Karpas-422 (cell line): ENCODE data around the gene CAMKMT. TPM values are rescaled to one million over a fixed set of nuclear protein-coding genes. Genes with fewer than 3 reads are reported as not detected.

Experiments
- DNase-seq: peaks from one replicate; pipeline ENCODE4 v3.0.0-alpha.2; 2015
- H2AFZ ChIP-seq: fragments of 200-600 bp; sonication (generic); 2 replicates; pipeline ENCODE4 v1.6.1; 2014; ENCODE audit warnings: antibody characterized with exemption, low read length, mixed read lengths
- H3K27ac ChIP-seq: fragments of 200-600 bp; sonication (generic); 2 replicates; pipeline ENCODE4 v1.5.1; 2014; ENCODE audit warnings: mild to moderate bottlenecking, low read length, moderate library complexity
- H3K27me3 ChIP-seq: fragments of 200-600 bp; sonication (generic); 2 replicates; pipeline ENCODE4 v1.6.1; 2014; ENCODE audit warnings: low read length, mixed read lengths
- H3K36me3 ChIP-seq: fragments of 200-600 bp; sonication (generic); 2 replicates; pipeline ENCODE4 v1.6.1; 2014; ENCODE audit warnings: low read length, mixed read lengths; ENCODE audit not compliant: insufficient read depth
- H3K4me1 ChIP-seq: fragments of 200-600 bp; sonication (generic); 2 replicates; pipeline ENCODE4 v1.6.1; 2014; ENCODE audit warnings: mild to moderate bottlenecking, low read length, mixed read lengths
- H3K4me2 ChIP-seq: fragments of 200-600 bp; sonication (generic); 2 replicates; pipeline ENCODE4 v1.6.1; 2014; ENCODE audit warnings: low read length, low read depth, mild to moderate bottlenecking; ENCODE audit not compliant: poor library complexity, severe bottlenecking
- H3K4me3 ChIP-seq: fragments of 200-600 bp; sonication (generic); 2 replicates; pipeline ENCODE4 v1.5.1; 2014; ENCODE audit warnings: mild to moderate bottlenecking, antibody characterized with exemption, low read length, mixed read lengths
- H3K79me2 ChIP-seq: fragments of 200-600 bp; sonication (generic); 2 replicates; pipeline ENCODE4 v1.6.1; 2014; ENCODE audit warnings: mild to moderate bottlenecking, low read length, mixed read lengths
- H3K9ac ChIP-seq: fragments of 200-600 bp; sonication (generic); 2 replicates; pipeline ENCODE4 v1.6.0; 2014; ENCODE audit warnings: low read length
- H3K9me2 ChIP-seq: fragments of 200-600 bp; sonication (generic), shearing (Covaris generic); replicated peaks from 2 replicates; pipeline ENCODE4 v1.6.0; 2014; ENCODE audit warnings: mild to moderate bottlenecking, low read length, moderate library complexity; ENCODE audit not compliant: insufficient read depth
- H3K9me3 ChIP-seq: fragments of 300-700, 200-600 bp; sonication (generic); 2 replicates; pipeline ENCODE4 v1.6.1; 2014; ENCODE audit warnings: low read length, mixed read lengths
- H4K20me1 ChIP-seq: fragments of 200-600 bp; sonication (generic); 2 replicates; pipeline ENCODE4 v1.6.1; 2014; ENCODE audit warnings: mild to moderate bottlenecking, antibody characterized with exemption, low read length, low read depth; ENCODE audit not compliant: insufficient read depth
- total RNA-seq: library from RNA; depleted of rRNA; stranded (reverse); fragments of >200 nt; shearing (Covaris generic); gene quantifications from 2 replicates; pipeline ENCODE4 v1.2.3, GENCODE V29; 2014; ENCODE audit warnings: low replicate concordance

Gene CAMKMT
- total RNA-seq, 1 experiment from 2014 or later = 30.8 TPM

DNA sequence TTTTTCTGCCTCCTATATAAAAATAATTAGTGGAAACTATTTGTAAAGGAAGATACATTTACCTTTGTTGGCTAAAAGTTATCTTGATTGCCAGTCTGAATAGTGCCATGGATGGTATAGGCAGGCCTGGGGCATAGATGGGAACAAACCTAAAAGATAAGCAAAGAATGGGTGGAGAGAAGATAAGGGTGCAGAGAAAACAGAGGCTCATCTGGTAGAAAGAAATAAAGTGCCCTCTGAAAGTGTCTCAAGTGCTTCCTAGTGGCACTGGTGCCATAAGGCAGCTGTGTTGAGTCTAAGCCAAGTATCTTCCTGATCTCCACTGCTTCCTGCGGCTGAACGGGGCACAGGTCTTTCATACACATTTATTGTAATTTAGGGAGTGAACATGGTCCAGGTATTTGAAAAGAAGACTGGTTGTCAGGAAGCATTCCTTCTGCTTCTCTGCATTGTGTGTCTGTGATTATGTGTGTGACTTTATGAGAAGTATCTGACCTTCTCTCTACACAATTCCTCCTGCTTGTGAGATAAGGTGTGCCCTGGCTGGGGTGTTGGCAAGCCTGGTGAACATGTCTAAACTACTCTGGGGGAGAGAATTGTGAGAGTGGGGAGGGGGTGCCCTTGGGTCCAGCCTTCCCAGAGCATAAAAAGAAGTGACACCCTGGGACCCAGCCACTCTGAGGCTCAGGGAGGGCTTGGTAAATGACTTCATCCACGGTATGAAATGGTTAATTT, 280.5 kb downstream of the CAMKMT start:
- Histone ChIP-seq H3K79me2 (no peaks in the 10 kb centered on the region), H3K36me3 (no peaks in the 10 kb centered on the region), H3K27me3 (no peaks in the 10 kb centered on the region), H3K4me2 (no peak overlapping the region), H3K9me3 (no peaks in the 10 kb centered on the region), H3K4me1 (no peaks in the 10 kb centered on the region), H3K9ac (no peak overlapping the region), H4K20me1 (0 out of 2 replicates have a peak, but pooled peaks cover 6% of the 10 kb centered on the region), H3K27ac (no peak overlapping the region), H3K9me2 (no peaks in the 10 kb centered on the region), H3K4me3 (no peak overlapping the region), H2AFZ (no peak overlapping the region)
- no peak for DNase-seq

DNA sequence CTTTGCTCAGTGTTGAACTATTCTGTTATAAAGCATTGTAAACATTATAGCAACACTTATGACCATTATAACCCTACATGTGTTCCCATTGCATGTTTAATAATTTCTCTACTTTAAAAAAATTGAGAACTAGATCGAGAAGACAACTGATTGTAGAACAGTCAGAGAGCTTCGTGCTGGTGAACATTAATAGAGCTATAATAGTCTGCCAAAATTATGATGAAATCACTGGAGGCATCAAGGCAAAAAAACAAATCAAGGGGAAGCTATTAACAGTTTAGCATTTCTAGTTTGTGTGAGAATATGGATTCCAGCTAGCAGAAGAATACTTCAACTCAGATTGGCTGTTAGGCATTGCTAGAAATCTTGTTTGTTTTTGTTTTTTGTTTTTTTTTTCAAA, 284.2 kb downstream of the CAMKMT start:
- Histone ChIP-seq H3K36me3 (no peaks in the 10 kb centered on the region), H3K27me3 (no peaks in the 10 kb centered on the region)

DNA sequence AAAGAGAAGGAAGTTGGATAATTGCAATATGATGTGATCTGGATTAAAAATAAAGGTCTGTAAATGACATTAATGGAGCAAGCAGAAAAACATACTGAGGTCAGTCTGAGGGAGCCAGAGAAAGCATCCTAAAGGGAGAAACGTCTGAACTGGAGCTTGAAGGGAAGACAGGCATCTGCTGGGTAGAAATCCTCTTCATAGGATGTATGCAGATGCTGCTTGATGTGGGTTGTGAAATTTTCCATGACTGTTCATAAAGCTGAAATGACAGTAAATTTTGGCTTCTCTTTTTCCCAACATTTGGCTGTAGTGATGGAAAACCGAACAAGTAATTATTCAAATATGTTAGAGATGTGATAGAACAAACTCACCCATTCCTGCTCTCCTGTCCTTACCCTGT, 287.6 kb downstream of the CAMKMT start:
- Histone ChIP-seq H3K9me3 (no peaks in the 10 kb centered on the region), H3K36me3 (no peaks in the 10 kb centered on the region), H3K27me3 (no peaks in the 10 kb centered on the region), H4K20me1 (peaks cover 3% of the 10 kb centered on the region; the same call in 1 of the 2 replicates), H2AFZ (no peak overlapping the region), H3K4me3 (no peak overlapping the region), H3K79me2 (no peaks in the 10 kb centered on the region), H3K27ac (no peak overlapping the region), H3K4me1 (no peaks in the 10 kb centered on the region), H3K9me2 (no peaks in the 10 kb centered on the region), H3K9ac (no peak overlapping the region), H3K4me2 (no peak overlapping the region)
- no peak for DNase-seq

More for the DNA sequence above, 284.2 kb downstream of the CAMKMT start:
- no peak overlapping the region for H3K9ac ChIP-seq
- H3K4me3 ChIP-seq = no peak overlapping the region
- H2AFZ ChIP-seq = no peak overlapping the region
- H3K27ac ChIP-seq = no peak overlapping the region
- no peaks in the 10 kb centered on the region for H3K79me2 ChIP-seq
- DNase-seq = no peak
- no peaks in the 10 kb centered on the region for H3K4me1 ChIP-seq
- H3K9me2 ChIP-seq = no peaks in the 10 kb centered on the region
- H3K4me2 ChIP-seq = no peak overlapping the region
- 0 out of 2 replicates have a peak, but pooled peaks cover 8% of the 10 kb centered on the region for H4K20me1 ChIP-seq
- no peaks in the 10 kb centered on the region for H3K9me3 ChIP-seq

DNA sequence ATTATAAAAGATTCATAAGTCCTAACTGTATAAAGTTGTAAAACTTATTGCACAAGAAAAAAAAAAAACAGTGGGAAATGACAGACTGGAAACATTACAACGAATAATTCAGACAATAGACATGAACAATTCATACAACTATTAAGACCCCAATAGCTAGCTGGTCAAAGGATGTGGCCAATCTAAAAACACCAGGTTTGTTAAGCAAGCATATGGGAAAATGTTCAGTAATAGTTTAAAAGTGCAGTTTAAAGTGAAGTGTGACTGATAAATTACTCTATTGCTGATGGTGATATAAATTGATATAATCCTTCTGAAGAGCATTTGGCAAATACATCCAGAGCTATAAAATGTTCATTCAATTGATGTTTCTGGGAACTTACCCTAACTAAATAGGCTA, 289.0 kb downstream of the CAMKMT start:
- H3K9ac ChIP-seq = no peak overlapping the region
- H2AFZ ChIP-seq = no peak overlapping the region
- no peak overlapping the region for H3K27ac ChIP-seq
- no peaks in the 10 kb centered on the region for H3K9me2 ChIP-seq
- H3K4me2 ChIP-seq = no peak overlapping the region
- H3K4me3 ChIP-seq = no peak overlapping the region
- H3K4me1 ChIP-seq = no peaks in the 10 kb centered on the region
- no peaks in the 10 kb centered on the region for H3K27me3 ChIP-seq
- no peaks in the 10 kb centered on the region for H3K79me2 ChIP-seq
- H4K20me1 ChIP-seq = peaks cover 3% of the 10 kb centered on the region; the same call in 1 of the 2 replicates
- H3K9me3 ChIP-seq = no peaks in the 10 kb centered on the region
- no peaks in the 10 kb centered on the region for H3K36me3 ChIP-seq
- DNase-seq = no peak

DNA sequence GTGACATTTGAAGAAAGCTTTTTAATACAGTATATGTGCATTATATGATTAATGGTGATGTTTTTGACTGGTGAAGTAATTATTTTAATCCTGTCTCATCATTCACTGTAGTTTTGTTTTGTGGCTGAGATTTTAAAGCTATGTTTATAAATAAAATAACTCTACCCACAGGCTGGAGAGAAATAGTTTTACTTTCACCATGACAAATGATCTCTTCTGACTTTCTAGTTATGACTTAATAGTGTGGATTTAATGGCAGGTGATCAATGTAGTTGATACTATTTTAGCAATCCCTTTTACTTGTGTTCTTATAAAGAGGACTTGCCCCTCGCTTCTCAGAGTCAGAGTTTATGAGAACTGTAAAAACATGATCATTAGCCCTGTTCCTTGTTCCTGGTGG, 290.2 kb downstream of the CAMKMT start:
- Histone ChIP-seq H3K4me3 (no peak overlapping the region), H3K4me1 (no peaks in the 10 kb centered on the region), H3K4me2 (no peak overlapping the region), H3K36me3 (no peaks in the 10 kb centered on the region), H3K27ac (no peak overlapping the region), H4K20me1 (peaks cover 10% of the 10 kb centered on the region), H3K27me3 (no peaks in the 10 kb centered on the region), H2AFZ (no peak overlapping the region), H3K9me2 (no peaks in the 10 kb centered on the region), H3K9me3 (no peaks in the 10 kb centered on the region), H3K9ac (no peak overlapping the region), H3K79me2 (no peaks in the 10 kb centered on the region)
- no peak for DNase-seq

DNA sequence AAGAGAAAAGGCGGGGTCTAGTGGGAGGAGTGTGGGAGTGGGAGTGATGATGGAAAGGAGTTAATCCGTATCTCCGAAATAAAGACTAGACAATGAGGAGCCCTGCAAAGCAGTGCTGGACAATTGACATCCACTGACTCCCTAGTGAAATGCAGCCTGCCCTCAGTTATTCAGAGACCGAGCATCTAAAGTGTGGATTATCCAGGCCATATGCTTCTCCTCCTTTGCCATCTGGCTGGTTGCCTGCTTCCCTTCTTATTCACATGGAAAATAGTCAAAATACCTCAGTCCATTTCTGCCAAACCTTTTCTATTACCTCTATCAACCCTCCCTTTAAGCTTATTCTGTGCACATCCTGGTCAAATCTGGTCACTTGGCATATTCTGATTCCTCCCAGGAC, 291.0 kb downstream of the CAMKMT start:
- Histone ChIP-seq H3K9ac (no peak overlapping the region), H3K9me3 (no peaks in the 10 kb centered on the region), H3K27ac (no peak overlapping the region), H3K4me1 (no peaks in the 10 kb centered on the region), H3K4me3 (no peak overlapping the region), H3K79me2 (no peaks in the 10 kb centered on the region), H2AFZ (no peak overlapping the region), H3K27me3 (no peaks in the 10 kb centered on the region), H4K20me1 (peaks cover 10% of the 10 kb centered on the region), H3K4me2 (no peak overlapping the region), H3K9me2 (no peaks in the 10 kb centered on the region), H3K36me3 (no peaks in the 10 kb centered on the region)
- DNase-seq = no peak

DNA sequence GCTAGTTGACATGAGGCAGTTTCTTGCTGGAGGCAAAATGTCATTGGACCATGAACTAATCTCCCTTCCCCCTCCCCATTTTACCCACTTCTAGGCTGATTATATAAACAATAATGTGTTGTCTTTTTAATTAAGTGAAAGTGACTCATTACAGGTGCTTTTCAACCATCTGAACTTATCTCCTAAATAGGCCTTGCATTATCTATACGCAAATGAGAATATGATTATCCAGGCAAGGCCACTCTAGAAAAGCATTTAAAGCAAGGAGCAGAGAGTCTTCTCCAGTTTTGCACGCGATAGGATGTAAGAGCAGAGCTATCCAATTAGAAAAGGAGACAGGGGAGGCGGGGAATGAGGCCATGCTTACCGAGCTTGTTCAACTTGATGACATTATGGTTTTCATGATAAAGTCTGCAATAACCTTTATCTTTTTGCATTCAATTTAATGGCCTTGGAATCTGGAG, 293.7 kb downstream of the CAMKMT start:
- DNase-seq = no peak
- H3K4me2 ChIP-seq = no peak overlapping the region
- no peaks in the 10 kb centered on the region for H3K79me2 ChIP-seq
- H2AFZ ChIP-seq = no peak overlapping the region
- no peaks in the 10 kb centered on the region for H3K4me1 ChIP-seq
- H4K20me1 ChIP-seq = peaks cover 12% of the 10 kb centered on the region
- H3K27ac ChIP-seq = no peak overlapping the region
- no peak overlapping the region for H3K4me3 ChIP-seq
- no peaks in the 10 kb centered on the region for H3K27me3 ChIP-seq
- no peaks in the 10 kb centered on the region for H3K9me2 ChIP-seq
- H3K9me3 ChIP-seq = no peaks in the 10 kb centered on the region
- H3K9ac ChIP-seq = no peak overlapping the region
- H3K36me3 ChIP-seq = no peaks in the 10 kb centered on the region

DNA sequence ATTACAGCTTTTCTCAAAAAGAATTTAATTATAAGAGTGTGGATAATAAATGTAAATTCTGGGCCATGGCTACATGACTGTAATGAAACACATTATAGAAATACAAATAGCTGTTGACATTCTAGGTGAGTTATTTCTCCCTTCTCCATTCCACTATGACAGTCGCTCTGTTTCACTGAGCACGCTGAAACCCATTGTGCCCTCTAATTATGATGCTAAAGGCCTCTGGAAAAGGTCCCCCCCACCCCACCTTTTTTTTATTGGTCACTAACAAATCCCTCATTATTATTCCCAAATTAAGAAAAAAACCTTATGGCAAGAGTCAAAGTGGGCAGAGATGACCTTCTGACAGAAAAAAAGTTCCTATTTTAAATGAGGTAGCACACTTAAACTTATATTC, 294.7 kb downstream of the CAMKMT start:
- no peak overlapping the region for H3K4me3 ChIP-seq

More for the DNA sequence above, 294.7 kb downstream of the CAMKMT start:
- Histone ChIP-seq H3K9ac (no peak overlapping the region), H3K79me2 (no peaks in the 10 kb centered on the region), H3K4me1 (no peaks in the 10 kb centered on the region), H3K9me3 (no peaks in the 10 kb centered on the region), H3K9me2 (no peaks in the 10 kb centered on the region), H3K27ac (no peak overlapping the region), H2AFZ (no peak overlapping the region), H3K4me2 (no peak overlapping the region), H3K27me3 (no peaks in the 10 kb centered on the region), H3K36me3 (no peaks in the 10 kb centered on the region), H4K20me1 (peaks cover 12% of the 10 kb centered on the region; the same call in 1 of the 2 replicates)
- no peak for DNase-seq
